MM.1S (cell line): ENCODE results near the gene SPOCK1.
"Not testable (repeated sequence)": the region's sequence is repeated elsewhere in the genome, so short reads cannot be mapped to it uniquely, and the experiment has no call there.

Source experiments
- DNase-seq: peaks from one replicate; pipeline ENCODE4 v3.0.0-alpha.2; 2015
- H2AFZ ChIP-seq: fragments of 300-600 bp; sonication (generic); 2 replicates; pipeline ENCODE4 v1.6.0; 2016; ENCODE audit warnings: antibody characterized with exemption, low read length
- H3F3A ChIP-seq: fragments of 300-600 bp; sonication (generic); 2 replicates; pipeline ENCODE4 v1.6.1; 2016; ENCODE audit warnings: mild to moderate bottlenecking, antibody characterized with exemption, low read length, moderate library complexity, mixed read lengths; ENCODE audit not compliant: insufficient read depth
- H3K27ac ChIP-seq: fragments of 300-600 bp; sonication (generic); 2 replicates; pipeline ENCODE4 v1.5.1; 2016; ENCODE audit warnings: mild to moderate bottlenecking, low read length
- H3K27me3 ChIP-seq: fragments of 300-600 bp; sonication (generic); replicated peaks from 2 replicates; pipeline ENCODE4 v1.6.0; 2016; ENCODE audit warnings: low read length; ENCODE audit not compliant: insufficient read depth
- H3K36me3 ChIP-seq: fragments of 300-600 bp; sonication (generic); replicated peaks from 2 replicates; pipeline ENCODE4 v1.6.1; 2016; ENCODE audit warnings: mild to moderate bottlenecking, low read length, mixed read lengths; ENCODE audit not compliant: insufficient read depth
- H3K4me1 ChIP-seq: fragments of 300-600 bp; sonication (generic); 2 replicates; pipeline ENCODE4 v1.6.1; 2016; ENCODE audit warnings: low read length, mixed read lengths
- H3K4me2 ChIP-seq: fragments of 300-600 bp; sonication (generic); 2 replicates; pipeline ENCODE4 v1.6.0; 2016; ENCODE audit warnings: low read depth, low read length
- H3K4me3 ChIP-seq: fragments of 300-600 bp; sonication (generic); 2 replicates; pipeline ENCODE4 v1.5.1; 2016; ENCODE audit warnings: low read length, mixed read lengths
- H3K79me2 ChIP-seq: fragments of 300-600 bp; sonication (generic); 2 replicates; pipeline ENCODE4 v1.6.1; 2016; ENCODE audit warnings: mixed run types, low read length, mixed read lengths
- H3K9ac ChIP-seq: fragments of 300-600 bp; sonication (generic); 2 replicates; pipeline ENCODE4 v1.6.1; 2016; ENCODE audit warnings: low read length, mixed read lengths
- H3K9me2 ChIP-seq: fragments of 300-600 bp; sonication (generic); replicated peaks from 2 replicates; pipeline ENCODE4 v1.6.1; 2016; ENCODE audit warnings: mild to moderate bottlenecking, low read length, mixed read lengths; ENCODE audit not compliant: insufficient read depth
- H3K9me3 ChIP-seq: fragments of 300-600 bp; sonication (generic); replicated peaks from 2 replicates; pipeline ENCODE4 v1.6.1; 2016; ENCODE audit warnings: mild to moderate bottlenecking, low read length, mixed read lengths; ENCODE audit not compliant: insufficient read depth
- H4K20me1 ChIP-seq: fragments of 300-600 bp; sonication (generic); 2 replicates; pipeline ENCODE4 v1.6.1; 2016; ENCODE audit warnings: mild to moderate bottlenecking, low read length, moderate library complexity, mixed read lengths; ENCODE audit not compliant: insufficient read depth
- EZH2 ChIP-seq: fragments of 300-600 bp; sonication (generic); optimal IDR thresholded peaks from 2 replicates; pipeline ENCODE3; 2017; ENCODE audit warnings: low read depth, mild to moderate bottlenecking, antibody characterized with exemption, low read length, mixed read lengths
- EZH2phosphoT487 ChIP-seq: fragments of 300-600 bp; sonication (generic); IDR thresholded peaks from 2 replicates; pipeline ENCODE4 v1.6.1; 2018; ENCODE audit warnings: antibody characterized with exemption, low read length
- TF ChIP-seq, protein P1 (sequence below): fragments of 300-600 bp; sonication (generic); IDR thresholded peaks from 2 replicates; pipeline ENCODE4 v1.5.1; 2016; ENCODE audit warnings: antibody characterized with exemption, low read length, mixed read lengths

Gene SPOCK1

DNA sequence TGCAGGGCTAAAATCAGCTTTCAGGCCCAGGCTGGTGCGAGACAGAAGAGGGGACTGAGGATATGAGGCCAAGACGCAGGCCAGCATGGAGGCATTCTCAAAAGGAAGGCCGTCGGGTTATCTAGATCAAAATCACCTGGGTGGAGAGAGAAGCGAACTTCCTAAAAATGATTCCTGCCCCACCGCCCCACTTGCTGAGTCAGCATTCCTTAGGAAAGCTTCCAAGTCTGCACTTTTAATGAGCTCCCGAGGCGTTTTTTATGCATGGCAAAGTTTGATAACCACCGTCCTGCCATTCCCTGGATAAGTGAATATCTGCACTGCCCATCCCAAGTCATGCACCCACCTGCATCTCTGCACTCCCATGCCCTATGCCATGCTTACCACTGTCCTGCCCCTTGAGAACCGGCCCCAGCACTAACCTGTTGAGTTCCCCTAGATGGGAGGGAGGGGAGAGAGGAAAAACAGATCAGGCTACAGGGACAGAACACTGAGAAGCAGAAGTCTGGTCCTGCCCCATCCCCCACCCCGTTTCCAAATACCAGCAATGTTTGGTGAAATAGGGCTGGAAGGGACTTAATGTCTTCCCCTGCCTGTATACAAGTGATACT, 1.6 kb upstream of the SPOCK1 start:
- no peak overlapping the region for H3K27ac ChIP-seq
- no peaks in the 10 kb centered on the region for H3K9me2 ChIP-seq
- H3F3A ChIP-seq = no peaks in the 10 kb centered on the region
- no peak overlapping the region for H3K4me2 ChIP-seq
- no peaks in the 10 kb centered on the region for H3K27me3 ChIP-seq
- no peak overlapping the region for H3K4me3 ChIP-seq
- H2AFZ ChIP-seq = no peak overlapping the region
- H3K79me2 ChIP-seq = no peaks in the 10 kb centered on the region
- DNase-seq = no peak
- no peak overlapping the region for H3K9ac ChIP-seq
- H3K4me1 ChIP-seq = no peaks in the 10 kb centered on the region
- H4K20me1 ChIP-seq = no peaks in the 10 kb centered on the region
- TF ChIP-seq EZH2phosphoT487 = no peak
- no peak for TF ChIP-seq EZH2
- TF ChIP-seq, protein P1, sequence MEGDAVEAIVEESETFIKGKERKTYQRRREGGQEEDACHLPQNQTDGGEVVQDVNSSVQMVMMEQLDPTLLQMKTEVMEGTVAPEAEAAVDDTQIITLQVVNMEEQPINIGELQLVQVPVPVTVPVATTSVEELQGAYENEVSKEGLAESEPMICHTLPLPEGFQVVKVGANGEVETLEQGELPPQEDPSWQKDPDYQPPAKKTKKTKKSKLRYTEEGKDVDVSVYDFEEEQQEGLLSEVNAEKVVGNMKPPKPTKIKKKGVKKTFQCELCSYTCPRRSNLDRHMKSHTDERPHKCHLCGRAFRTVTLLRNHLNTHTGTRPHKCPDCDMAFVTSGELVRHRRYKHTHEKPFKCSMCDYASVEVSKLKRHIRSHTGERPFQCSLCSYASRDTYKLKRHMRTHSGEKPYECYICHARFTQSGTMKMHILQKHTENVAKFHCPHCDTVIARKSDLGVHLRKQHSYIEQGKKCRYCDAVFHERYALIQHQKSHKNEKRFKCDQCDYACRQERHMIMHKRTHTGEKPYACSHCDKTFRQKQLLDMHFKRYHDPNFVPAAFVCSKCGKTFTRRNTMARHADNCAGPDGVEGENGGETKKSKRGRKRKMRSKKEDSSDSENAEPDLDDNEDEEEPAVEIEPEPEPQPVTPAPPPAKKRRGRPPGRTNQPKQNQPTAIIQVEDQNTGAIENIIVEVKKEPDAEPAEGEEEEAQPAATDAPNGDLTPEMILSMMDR = no peak
- no peaks in the 10 kb centered on the region for H3K9me3 ChIP-seq
- no peaks in the 10 kb centered on the region for H3K36me3 ChIP-seq

DNA sequence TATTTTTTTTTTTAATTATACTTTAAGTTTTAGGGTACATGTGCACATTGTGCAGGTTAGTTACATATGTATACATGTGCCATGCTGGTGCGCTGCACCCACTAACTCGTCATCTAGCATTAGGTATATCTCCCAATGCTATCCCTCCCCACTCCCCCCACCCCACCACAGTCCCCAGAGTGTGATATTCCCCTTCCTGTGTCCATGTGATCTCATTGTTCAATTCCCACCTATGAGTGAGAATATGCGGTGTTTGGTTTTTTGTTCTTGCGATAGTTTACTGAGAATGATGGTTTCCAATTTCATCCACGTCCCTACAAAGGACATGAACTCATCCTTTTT, 351 bp upstream of the SPOCK1 start:
- DNase-seq, H2AFZ ChIP-seq, H3K27me3 ChIP-seq, H4K20me1 ChIP-seq, H3K36me3 ChIP-seq, H3K4me3 ChIP-seq, H3K4me1 ChIP-seq, H3F3A ChIP-seq, H3K4me2 ChIP-seq, H3K9ac ChIP-seq, H3K9me3 ChIP-seq, H3K9me2 ChIP-seq, H3K79me2 ChIP-seq, H3K27ac ChIP-seq: not testable (repeated sequence)

DNA sequence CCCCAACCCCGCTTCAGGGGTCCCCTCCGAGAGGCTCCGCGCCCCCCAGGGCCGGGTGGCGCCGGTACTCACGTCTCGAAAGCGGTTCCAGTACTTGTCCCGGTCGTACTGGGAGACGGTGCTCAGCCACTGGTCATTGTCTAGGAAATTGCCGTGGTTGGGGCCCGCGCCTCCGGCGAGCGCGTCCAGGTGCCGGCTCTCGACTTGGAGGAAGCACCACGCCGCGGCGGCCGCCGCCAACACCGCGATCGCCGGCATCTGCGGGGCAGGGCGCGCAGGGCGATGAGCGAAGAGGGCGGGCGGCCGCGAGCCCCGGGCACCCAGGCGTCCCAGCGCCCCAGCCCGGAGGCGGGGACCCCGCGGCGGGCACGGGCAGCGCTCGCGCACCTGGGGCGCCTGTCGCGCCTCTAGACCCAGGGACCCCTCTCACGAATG, 808 bp downstream of the SPOCK1 start:
- Histone ChIP-seq H3K27ac (no peak overlapping the region), H3K4me2 (no peak overlapping the region), H3K9ac (no peak overlapping the region), H3K4me1 (no peaks in the 10 kb centered on the region), H3K36me3 (no peaks in the 10 kb centered on the region), H3K27me3 (no peaks in the 10 kb centered on the region), H3F3A (no peaks in the 10 kb centered on the region), H2AFZ (no peak overlapping the region), H3K79me2 (no peaks in the 10 kb centered on the region), H3K9me2 (no peaks in the 10 kb centered on the region), H3K9me3 (no peaks in the 10 kb centered on the region), H4K20me1 (no peaks in the 10 kb centered on the region), H3K4me3 (no peak overlapping the region)
- TF ChIP-seq, protein P1 = no peak
- TF ChIP-seq EZH2phosphoT487 (no peak), EZH2 (no peak)
- no peak for DNase-seq

DNA sequence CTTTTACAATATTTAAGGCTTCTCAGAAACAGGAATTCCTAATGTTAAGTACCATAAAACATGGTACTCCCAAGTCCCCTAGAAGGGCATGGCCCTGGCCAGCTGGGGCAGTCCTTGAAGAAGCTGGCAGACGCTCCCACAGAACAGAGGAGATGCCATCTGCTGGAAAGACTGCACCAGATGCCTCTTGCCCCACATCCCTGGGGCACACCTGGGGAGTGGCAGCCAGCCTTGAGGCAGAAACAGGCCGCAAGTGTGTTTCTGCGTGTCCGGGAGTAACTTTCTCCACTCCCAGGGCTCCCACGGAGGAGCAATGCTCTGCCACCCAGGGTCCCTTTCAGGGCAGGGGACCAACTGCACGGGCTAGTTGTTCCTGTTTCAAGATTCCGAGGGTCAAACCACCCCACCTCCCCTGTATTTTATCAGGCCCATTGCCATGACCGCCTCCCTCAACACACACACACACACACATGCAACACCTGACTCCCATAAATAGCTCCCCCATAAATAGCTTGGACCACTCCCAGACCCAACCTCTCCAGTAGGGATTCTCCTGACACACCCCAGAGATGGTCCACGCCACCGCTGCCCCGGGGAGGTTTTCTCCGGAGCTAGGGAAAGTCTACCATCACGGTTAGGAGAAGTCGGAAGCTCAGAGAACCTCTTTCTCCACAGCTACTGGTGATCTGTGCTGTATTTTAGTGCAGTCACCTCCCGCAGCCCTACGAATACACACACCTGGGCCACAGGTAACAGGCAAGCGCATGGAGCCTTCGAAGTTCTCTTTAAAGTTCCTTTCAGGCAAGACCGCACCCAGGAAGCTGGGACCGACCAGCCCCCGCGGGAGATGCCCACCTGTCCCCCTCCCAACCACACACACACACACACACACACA, 1.5 kb downstream of the SPOCK1 start:
- H3K9me3 ChIP-seq = no peaks in the 10 kb centered on the region
- no peak for DNase-seq
- H3K9ac ChIP-seq = no peak overlapping the region
- no peaks in the 10 kb centered on the region for H3K4me1 ChIP-seq
- no peaks in the 10 kb centered on the region for H3F3A ChIP-seq
- H4K20me1 ChIP-seq = no peaks in the 10 kb centered on the region
- TF ChIP-seq EZH2 (no peak), EZH2phosphoT487 (no peak)
- TF ChIP-seq, protein P1 = no peak
- H3K4me3 ChIP-seq = no peak overlapping the region
- no peak overlapping the region for H3K4me2 ChIP-seq
- no peaks in the 10 kb centered on the region for H3K9me2 ChIP-seq
- no peaks in the 10 kb centered on the region for H3K27me3 ChIP-seq
- H3K79me2 ChIP-seq = no peaks in the 10 kb centered on the region
- no peak overlapping the region for H3K27ac ChIP-seq
- no peak overlapping the region for H2AFZ ChIP-seq
- no peaks in the 10 kb centered on the region for H3K36me3 ChIP-seq
